Gastroesophageal sphincter (tissue), 4 donors: ENCODE measurements around the gene ARMH3. TPM values are rescaled to one million over a fixed set of nuclear protein-coding genes. Genes with fewer than 3 reads are reported as not detected.

Source experiments
- ATAC-seq: fragments of 150-250 bp; one replicate; pipeline ENCODE4 v1.9.1; 2016; ENCODE audit warnings: mild to moderate bottlenecking, moderate library complexity
- H3K27ac ChIP-seq, 4 donors: fragments of 200-600 bp; sonication (generic) in 3 of 4; 1 replicate in 3 of 4; 2 replicates in 1 of 4; pipeline ENCODE4 v1.5.1; 2016 to 2019
- H3K27me3 ChIP-seq: fragments of 200-600 bp; sonication (generic); one replicate; pipeline ENCODE4 v1.5.1; 2019
- H3K36me3 ChIP-seq, 2 donors: fragments of 200-600 bp; sonication (generic); one replicate each; pipeline ENCODE4 v1.5.1; 2019; ENCODE audit warnings: control low read depth in 1 of 2
- H3K4me1 ChIP-seq, 3 donors: fragments of 200-600 bp; sonication (generic); 1 replicate in 2 of 3; 2 replicates in 1 of 3; pipeline ENCODE4 v1.5.1; 2016 to 2019; ENCODE audit warnings: control low read depth in 2 of 3
- H3K4me3 ChIP-seq, 2 donors: fragments of 200-600 bp; sonication (generic); one replicate each; pipeline ENCODE4 v1.5.1; 2019; ENCODE audit warnings: mild to moderate bottlenecking in 1 of 2, moderate library complexity in 1 of 2
- H3K9me3 ChIP-seq, 3 donors: fragments of 200-600 bp; sonication (generic); one replicate each; pipeline ENCODE4 v1.5.1; 2017 to 2019; ENCODE audit warnings: control low read depth in 2 of 3
- EP300 ChIP-seq: sonication (generic); formaldehyde crosslinking; IDR thresholded peaks from one replicate; pipeline ENCODE4 v1.6.1; 2017; ENCODE audit warnings: antibody characterized with exemption, mild to moderate bottlenecking
- POLR2A ChIP-seq, 2 donors: fragments of 450-650 bp; IDR thresholded peaks; one replicate each; pipeline ENCODE4 v1.6.1; 2017; ENCODE audit warnings: antibody characterized with exemption in 2 of 2, mild to moderate bottlenecking in 2 of 2, moderate library complexity in 1 of 2
- POLR2AphosphoS5 ChIP-seq: sonication (generic); formaldehyde crosslinking; IDR thresholded peaks from one replicate; pipeline ENCODE4 v1.6.1; 2017; ENCODE audit warnings: antibody characterized with exemption
- WGBS, 2 donors: methylation state at CpG; one replicate each; pipeline ENCODE4 v1.1.5; 2018; ENCODE audit warnings: low coverage in 1 of 2; 5-methylcytosine and 5-hydroxymethylcytosine counted together
- total RNA-seq, 4 donors: library from RNA; depleted of rRNA; stranded (reverse); fragments of >200 nt; gene quantifications; one replicate each; pipeline ENCODE4 v1.1.0, GENCODE V29; 2016
- TF ChIP-seq, protein P1 (sequence below), 4 experiments: fragments of 200-600 bp in 2 of 4; fragments of 450-650 bp in 2 of 4; sonication (generic) in 1 of 4; IDR thresholded peaks; one replicate each; pipeline ENCODE4 v1.5.1; 2017 to 2019; ENCODE audit warnings: antibody characterized with exemption in 4 of 4, mild to moderate bottlenecking in 2 of 4, moderate library complexity in 2 of 4

ARMH3 gene
- total RNA-seq, 4 donors from 2014 or later: 12.4 to 17.2 (median 14.9) TPM

DNA sequence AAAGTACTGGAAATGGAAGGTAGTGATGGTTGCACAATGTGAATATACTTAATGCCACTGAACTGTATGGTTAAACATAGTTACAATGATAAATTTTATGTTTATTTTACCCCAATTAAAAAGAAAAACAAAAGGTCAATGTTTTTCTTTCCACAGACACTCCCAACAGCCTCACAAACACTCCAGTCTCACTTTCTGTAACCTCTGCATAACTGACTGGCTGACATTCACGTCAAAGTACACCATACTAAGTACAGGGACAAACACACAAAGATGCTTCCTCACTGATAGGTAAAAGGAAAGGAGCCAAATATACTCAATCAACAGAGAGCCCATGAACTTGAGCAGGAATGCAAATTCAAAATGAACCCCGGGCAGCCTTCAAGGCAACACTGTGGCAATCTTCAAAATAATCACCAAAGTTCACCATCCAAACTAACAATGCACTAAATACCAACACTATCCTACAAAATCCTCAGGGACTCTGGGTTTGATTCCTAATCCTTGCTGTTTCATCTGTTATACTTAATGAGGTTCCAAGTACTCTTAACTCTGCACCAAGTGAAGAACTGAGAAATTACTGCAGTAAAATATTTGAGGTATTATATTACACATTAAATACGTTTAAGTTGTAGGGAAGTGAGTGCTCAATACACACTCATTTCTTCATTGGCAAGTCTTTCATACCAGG, 90.8 kb downstream of the ARMH3 start:
- Histone ChIP-seq H3K9me3 (no peaks in the 10 kb centered on the region), H3K4me3 (no peak overlapping the region), H3K4me1 (peaks cover 0 to 61% (median 2%) of the 10 kb centered on the region in 3 donors), H3K27me3 (no peaks in the 10 kb centered on the region), H3K27ac (peak overlapping the region in 1 of 4 donors; percentile 19), H3K36me3 (peaks cover 0 to 24% of the 10 kb centered on the region in 2 donors)
- WGBS, 2 donors: 14 to 29% methylated on average over 2 to 3 of the region's 3 CpGs
- TF ChIP-seq POLR2A (IDR thresholded peaks at IDR 0.05) (no peak), POLR2AphosphoS5 (no peak), EP300 (no peak)
- TF ChIP-seq, protein P1, sequence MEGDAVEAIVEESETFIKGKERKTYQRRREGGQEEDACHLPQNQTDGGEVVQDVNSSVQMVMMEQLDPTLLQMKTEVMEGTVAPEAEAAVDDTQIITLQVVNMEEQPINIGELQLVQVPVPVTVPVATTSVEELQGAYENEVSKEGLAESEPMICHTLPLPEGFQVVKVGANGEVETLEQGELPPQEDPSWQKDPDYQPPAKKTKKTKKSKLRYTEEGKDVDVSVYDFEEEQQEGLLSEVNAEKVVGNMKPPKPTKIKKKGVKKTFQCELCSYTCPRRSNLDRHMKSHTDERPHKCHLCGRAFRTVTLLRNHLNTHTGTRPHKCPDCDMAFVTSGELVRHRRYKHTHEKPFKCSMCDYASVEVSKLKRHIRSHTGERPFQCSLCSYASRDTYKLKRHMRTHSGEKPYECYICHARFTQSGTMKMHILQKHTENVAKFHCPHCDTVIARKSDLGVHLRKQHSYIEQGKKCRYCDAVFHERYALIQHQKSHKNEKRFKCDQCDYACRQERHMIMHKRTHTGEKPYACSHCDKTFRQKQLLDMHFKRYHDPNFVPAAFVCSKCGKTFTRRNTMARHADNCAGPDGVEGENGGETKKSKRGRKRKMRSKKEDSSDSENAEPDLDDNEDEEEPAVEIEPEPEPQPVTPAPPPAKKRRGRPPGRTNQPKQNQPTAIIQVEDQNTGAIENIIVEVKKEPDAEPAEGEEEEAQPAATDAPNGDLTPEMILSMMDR (IDR thresholded peaks at IDR 0.05): no peak
- ATAC-seq: no peak

- WGBS, 2 donors: 66 to 70% methylated on average over 5 of the region's 5 CpGs
- Histone ChIP-seq H3K4me3 (no peak overlapping the region), H3K36me3 (peaks cover 0 to 22% of the 10 kb centered on the region in 2 donors), H3K27me3 (no peaks in the 10 kb centered on the region), H3K9me3 (no peaks in the 10 kb centered on the region), H3K27ac (peak overlapping the region in 3 of 4 donors; percentile 1 to 52 (median 14)), H3K4me1 (peaks cover 0 to 47% (median 2%) of the 10 kb centered on the region in 3 donors)
- no peak for ATAC-seq
- no peak for TF ChIP-seq POLR2A (IDR thresholded peaks at IDR 0.05)
- TF ChIP-seq, protein P1 (IDR thresholded peaks at IDR 0.05): no peak
- no peak for TF ChIP-seq EP300
- peak; percentile 73 for TF ChIP-seq POLR2AphosphoS5
These were observed 94.1 kb downstream of the ARMH3 start for GRCh38 chr10:101961591-101962498.

- TF ChIP-seq, protein P1 (IDR thresholded peaks at IDR 0.05): no peak
- no peak for TF ChIP-seq POLR2AphosphoS5
- TF ChIP-seq EP300: no peak
- TF ChIP-seq POLR2A (IDR thresholded peaks at IDR 0.05): no peak
- H3K27ac ChIP-seq: peak overlapping the region in 1 of 4 donors; percentile 52
These were observed 95.0 kb downstream of the ARMH3 start for GRCh38 chr10:101960879-101961395.

GRCh38 chr10:101959346-101959916, 96.5 kb downstream of the ARMH3 start:
- Histone ChIP-seq H3K4me1 (peaks cover 0 to 25% (median 0%) of the 10 kb centered on the region in 3 donors), H3K27me3 (no peaks in the 10 kb centered on the region), H3K27ac (no peak overlapping the region), H3K4me3 (no peak overlapping the region), H3K9me3 (no peaks in the 10 kb centered on the region), H3K36me3 (peaks cover 0 to 46% of the 10 kb centered on the region in 2 donors)
- 79 to 88% methylated on average over 5 to 6 of the region's 8 CpGs for WGBS, 2 donors
- ATAC-seq: no peak
- TF ChIP-seq POLR2AphosphoS5 (no peak), EP300 (no peak), POLR2A (IDR thresholded peaks at IDR 0.05) (no peak)
- TF ChIP-seq, protein P1 (IDR thresholded peaks at IDR 0.05): no peak

More at GRCh38 chr10:101960879-101961395, 95.0 kb downstream of the ARMH3 start:
- Histone ChIP-seq H3K4me3 (no peak overlapping the region), H3K4me1 (peaks cover 0 to 38% (median 2%) of the 10 kb centered on the region in 3 donors), H3K27me3 (no peaks in the 10 kb centered on the region), H3K9me3 (no peaks in the 10 kb centered on the region), H3K36me3 (peaks cover 0 to 31% of the 10 kb centered on the region in 2 donors)
- no peak for ATAC-seq
- WGBS, 2 donors: 71 to 72% methylated on average over 5 to 6 of the region's 6 CpGs
